H1 (cell line): ENCODE measurements around the gene CAMK2G. TPM values are rescaled to one million over a fixed set of nuclear protein-coding genes. Genes with fewer than 3 reads are reported as not detected.
A peak's percentile ranks its signal among the peaks of the same experiment; 100 is the strongest.

ENCODE experiments used
- CTCF ChIA-PET: fragments of 300-600 bp; sonication (Branson Sonifier 250); formaldehyde crosslinking; loops from one replicate; lab custom pipeline; 2021; ENCODE audit not compliant: partially characterized antibody; lab: Charles Lee
- POLR2A ChIA-PET: fragments of 300-600 bp; sonication (Branson Sonifier 250); formaldehyde crosslinking; loops from one replicate; lab custom pipeline; 2021; ENCODE audit warnings: inconsistent platforms; ENCODE audit not compliant: partially characterized antibody; lab: Charles Lee
- DNase-seq, 2 experiments: peaks; one replicate each; pipeline versions ENCODE4 v3.0.0 to v3.0.0-alpha.2; 2010 to 2022; ENCODE audit warnings: low spot score in 2 of 2, low read depth in 1 of 2, mixed read lengths in 1 of 2
- FAIRE-seq: peaks from 2 replicates; lab custom pipeline; 2011; peaks lifted over from hg19 to GRCh38; lab: Jason Lieb, UNC
- H2AFZ ChIP-seq: 2 replicates; pipeline ENCODE4 v1.8.1; 2012; ENCODE audit warnings: low read length, inconsistent platforms
- H2AK5ac ChIP-seq: 2 replicates; pipeline ENCODE4 v1.6.1; 2013; ENCODE audit warnings: low read depth, low read length
- H2BK120ac ChIP-seq: replicated peaks from 2 replicates; pipeline ENCODE3; 2013; ENCODE audit warnings: low read depth, low read length, inconsistent platforms
- H2BK12ac ChIP-seq: 2 replicates; pipeline ENCODE4 v1.6.1; 2013; ENCODE audit warnings: low read depth, low read length
- H2BK15ac ChIP-seq: 2 replicates; pipeline ENCODE4 v1.6.1; 2013; ENCODE audit warnings: low read length
- H2BK20ac ChIP-seq: 2 replicates; pipeline ENCODE4 v1.6.1; 2013; ENCODE audit warnings: low read length
- H2BK5ac ChIP-seq: 2 replicates; pipeline ENCODE4 v1.6.1; 2013; ENCODE audit warnings: low read depth, low read length
- H3K14ac ChIP-seq: 2 replicates; pipeline ENCODE4 v1.6.1; 2013; ENCODE audit warnings: inconsistent platforms; ENCODE audit not compliant: insufficient read length
- H3K18ac ChIP-seq: 2 replicates; pipeline ENCODE4 v1.6.1; 2013; ENCODE audit warnings: low read length; ENCODE audit errors: extremely low read depth
- H3K23ac ChIP-seq: 2 replicates; pipeline ENCODE4 v1.6.1; 2013; ENCODE audit warnings: inconsistent platforms; ENCODE audit not compliant: insufficient read length
- H3K23me2 ChIP-seq: 2 replicates; pipeline ENCODE4 v1.6.1; 2013; ENCODE audit warnings: low read depth, low read length
- H3K27ac ChIP-seq: 2 replicates; pipeline ENCODE4 v1.6.1; 2011; ENCODE audit warnings: low read depth, low read length, inconsistent platforms
- H3K27me3 ChIP-seq, 4 experiments: replicated peaks in 1 of 4; 1 replicate in 1 of 4; 2 replicates in 3 of 4; pipeline versions ENCODE4 v1.6.1 to v1.8.1; 2011 to 2013; ENCODE audit warnings: low read length in 3 of 4, mild to moderate bottlenecking in 3 of 4, inconsistent platforms in 2 of 4, mixed read lengths in 2 of 4, moderate library complexity in 1 of 4; ENCODE audit not compliant: control insufficient read depth in 3 of 4, insufficient read depth in 3 of 4; ENCODE audit errors: extremely low read depth in 1 of 4
- H3K36me3 ChIP-seq, 4 experiments: 2 replicates each; pipeline versions ENCODE4 v1.6.1 to v1.8.1; 2011 to 2013; ENCODE audit warnings: mild to moderate bottlenecking in 4 of 4, low read length in 3 of 4, moderate library complexity in 2 of 4, control low read depth in 1 of 4, inconsistent platforms in 1 of 4; ENCODE audit not compliant: insufficient read depth in 4 of 4, control insufficient read depth in 2 of 4
- H3K4ac ChIP-seq: replicated peaks from 2 replicates; pipeline ENCODE3; 2013; ENCODE audit warnings: low read length, low read depth, mixed read lengths, inconsistent platforms; ENCODE audit not compliant: insufficient read length
- H3K4me1 ChIP-seq, 4 experiments: replicated peaks in 1 of 4; 1 replicate in 1 of 4; 2 replicates in 3 of 4; pipeline versions ENCODE4 v1.6.1 to v1.8.1; 2011 to 2013; ENCODE audit warnings: low read length in 3 of 4, inconsistent platforms in 2 of 4, mixed read lengths in 1 of 4; ENCODE audit not compliant: insufficient read depth in 4 of 4, control insufficient read depth in 3 of 4
- H3K4me2 ChIP-seq, 2 experiments: 2 replicates each; pipeline versions ENCODE4 v1.6.1 to v1.8.1; 2011 to 2013; ENCODE audit warnings: low read depth in 2 of 2, low read length in 2 of 2, control low read depth in 1 of 2, inconsistent platforms in 1 of 2, mild to moderate bottlenecking in 1 of 2; ENCODE audit not compliant: insufficient read depth in 1 of 2
- H3K4me3 ChIP-seq, 4 experiments: fragments of 200-600, 300-600 bp in 1 of 4; sonication (generic), shearing (Covaris generic), sonication (Bioruptor Twin) in 1 of 4; 2 replicates each; pipeline versions ENCODE4 v1.5.1 to v1.8.1; 2011 to 2016; ENCODE audit warnings: low read length in 4 of 4, low read depth in 3 of 4, control low read depth in 2 of 4, inconsistent platforms in 2 of 4, mild to moderate bottlenecking in 2 of 4, mixed read lengths in 1 of 4, moderate library complexity in 1 of 4; ENCODE audit not compliant: insufficient read depth in 2 of 4; ENCODE audit errors: extremely low read depth in 1 of 4
- H3K56ac ChIP-seq: replicated peaks from 2 replicates; pipeline ENCODE3; 2013; ENCODE audit warnings: low read depth, mild to moderate bottlenecking, mixed read lengths, low read length, inconsistent platforms; ENCODE audit not compliant: insufficient read length
- H3K79me1 ChIP-seq: 2 replicates; pipeline ENCODE4 v1.6.1; 2013; ENCODE audit warnings: low read depth, low read length, control low read depth
- H3K79me2 ChIP-seq, 2 experiments: 2 replicates each; pipeline versions ENCODE4 v1.6.1 to v1.8.1; 2012 to 2013; ENCODE audit warnings: low read length in 2 of 2, mild to moderate bottlenecking in 2 of 2, inconsistent platforms in 1 of 2; ENCODE audit not compliant: insufficient read depth in 2 of 2, control insufficient read depth in 1 of 2
- H3K9ac ChIP-seq, 4 experiments: replicated peaks in 1 of 4; 1 replicate in 1 of 4; 2 replicates in 3 of 4; pipeline versions ENCODE4 v1.6.1 to v1.8.1; 2011 to 2013; ENCODE audit warnings: low read depth in 3 of 4, low read length in 3 of 4, control low read depth in 2 of 4, mild to moderate bottlenecking in 2 of 4, moderate library complexity in 2 of 4, inconsistent platforms in 1 of 4; ENCODE audit errors: extremely low read depth in 1 of 4
- H3K9me3 ChIP-seq, 2 experiments: 2 replicates each; pipeline versions ENCODE4 v1.6.1 to v1.8.1; 2012 to 2013; ENCODE audit warnings: mild to moderate bottlenecking in 2 of 2, moderate library complexity in 2 of 2, control low read depth in 1 of 2, inconsistent platforms in 1 of 2, low read depth in 1 of 2, low read length in 1 of 2, mixed read lengths in 1 of 2; ENCODE audit not compliant: insufficient read depth in 2 of 2
- H4K20me1 ChIP-seq, 2 experiments: replicated peaks in 1 of 2; 2 replicates each; pipeline versions ENCODE3 to v1.8.1; 2011 to 2013; ENCODE audit warnings: inconsistent platforms in 2 of 2, low read length in 2 of 2, mild to moderate bottlenecking in 1 of 2; ENCODE audit not compliant: insufficient read depth in 2 of 2, control insufficient read depth in 1 of 2
- H4K5ac ChIP-seq: 2 replicates; pipeline ENCODE4 v1.6.1; 2013; ENCODE audit warnings: low read length, low read depth, mixed read lengths, inconsistent platforms; ENCODE audit not compliant: insufficient read length
- H4K8ac ChIP-seq: 2 replicates; pipeline ENCODE4 v1.8.0; 2013; ENCODE audit warnings: mild to moderate bottlenecking, moderate library complexity, low read length, inconsistent platforms; ENCODE audit not compliant: insufficient read depth; ENCODE audit errors: extremely low read depth
- H4K91ac ChIP-seq: replicated peaks from 2 replicates; pipeline ENCODE3; 2013; ENCODE audit warnings: low read length, mixed read lengths, inconsistent platforms; ENCODE audit not compliant: insufficient read length
- ASH2L ChIP-seq: fragments of 200-600, 300-600 bp; sonication (generic); IDR thresholded peaks from one replicate; pipeline ENCODE4 v1.7.1; 2017; ENCODE audit warnings: low read length
- FOSL1 ChIP-seq: IDR thresholded peaks from 2 replicates; pipeline ENCODE4 v1.6.1; 2011; ENCODE audit warnings: mild to moderate bottlenecking, low read depth, low read length, moderate library complexity; ENCODE audit not compliant: insufficient read depth
- RAD21 ChIP-seq, 2 experiments: IDR thresholded peaks in 1 of 2; conservative IDR thresholded peaks in 1 of 2; 2 replicates each; pipeline ENCODE4 v1.6.1; 2011; ENCODE audit warnings: low read depth in 2 of 2, low read length in 2 of 2, improper control_type of control experiment in 1 of 2, inconsistent platforms in 1 of 2, mild to moderate bottlenecking in 1 of 2, moderate library complexity in 1 of 2
- SIX5 ChIP-seq: IDR thresholded peaks from 2 replicates; pipeline ENCODE4 v1.6.1; 2011; ENCODE audit warnings: mild to moderate bottlenecking, low read depth, low read length
- TEAD4 ChIP-seq: IDR thresholded peaks from 2 replicates; pipeline ENCODE4 v1.6.1; 2012; ENCODE audit warnings: low read depth, low read length, inconsistent platforms, mixed read lengths
- WGBS, 2 experiments: shearing (Covaris generic) in 1 of 2; methylation state at CpG; one replicate each; pipeline versions ENCODE4 v1.1.6 to v1.1.7; 2013 to 2015; ENCODE audit warnings: low lambda C conversion rate in 2 of 2, mixed read lengths in 2 of 2, inconsistent platforms in 1 of 2, low coverage in 1 of 2, missing lambda C conversion rate in 1 of 2; ENCODE audit not compliant: insufficient replicate concordance in 2 of 2, insufficient coverage in 1 of 2, insufficient read length in 1 of 2; ENCODE audit errors: extremely low coverage in 1 of 2, missing lambda C conversion rate in 1 of 2; 5-methylcytosine and 5-hydroxymethylcytosine counted together
- polyA plus RNA-seq, 7 experiments: library from polyadenylated mRNA; depleted of rRNA in 3 of 7; stranded (reverse) in 5 of 7; unstranded in 2 of 7; fragments of >200 nt in 5 of 7; fragments of 200-250 nt in 2 of 7; gene quantifications; 1 replicate in 5 of 7; 2 replicates in 1 of 7; 4 replicates in 1 of 7; pipeline versions ENCODE4 v1.2.1 to v1.2.3, GENCODE V29; 2011 to 2013; ENCODE audit warnings: missing spikeins in 2 of 7, mixed read lengths in 2 of 7
- total RNA-seq: library from RNA; stranded (reverse); fragmentation: NEBNext Ultra II Directional; extraction: Animal tissue kit (Norgen Biotek cat#: 25700); gene quantifications from 2 replicates; pipeline ENCODE4 v1.2.1, GENCODE V29; 2021
- TF ChIP-seq, protein P1 (sequence below): IDR thresholded peaks from 2 replicates; pipeline ENCODE4 v1.6.1; 2012; ENCODE audit warnings: inconsistent platforms
- TF ChIP-seq, protein P2 (sequence below): IDR thresholded peaks from 2 replicates; pipeline ENCODE4 v1.6.1; 2012; ENCODE audit warnings: low read length, inconsistent platforms
- TF ChIP-seq, protein P3 (sequence below): IDR thresholded peaks from 2 replicates; pipeline ENCODE4 v1.6.1; 2011; ENCODE audit warnings: low read length, improper control_type of control experiment

Gene CAMK2G
- total and polyA plus RNA-seq, 2 of the 8 experiments (the other 6 are each of a cell fraction or from before 2014, with no cell fraction given): 28.9 to 31.7 TPM

DNA sequence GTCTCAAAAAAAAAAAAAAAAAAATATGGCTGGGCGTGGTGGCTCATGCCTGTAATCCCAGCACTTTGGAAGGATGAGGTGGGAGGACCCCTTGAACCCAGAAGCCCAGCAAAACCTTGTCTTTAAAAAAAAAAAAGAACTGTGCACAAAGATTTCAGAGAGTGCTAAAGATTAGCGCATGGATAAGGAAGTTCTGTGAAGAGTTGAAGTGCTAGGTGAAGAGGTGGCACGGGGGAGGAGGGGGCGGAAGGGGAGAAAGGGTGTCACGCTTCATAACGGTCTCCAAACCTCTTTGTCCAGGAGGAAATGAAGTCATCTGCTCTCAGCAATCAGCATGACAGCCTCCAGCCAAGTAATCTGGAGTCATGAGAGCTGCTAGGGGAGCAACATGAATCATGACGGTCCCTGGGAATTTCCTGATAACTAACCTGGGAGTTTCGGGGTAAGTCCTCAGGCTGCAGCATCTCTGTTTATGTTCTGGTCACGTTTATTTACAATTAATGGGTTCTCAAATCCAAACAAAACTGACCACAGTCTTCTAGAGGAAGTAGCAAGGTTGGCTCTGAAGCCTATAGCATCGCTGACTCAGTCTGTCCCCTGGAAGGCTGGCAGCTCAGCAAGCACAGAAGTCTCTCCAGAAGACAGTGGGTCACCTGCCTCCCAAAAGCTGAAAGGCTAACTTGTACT, 34.6 kb upstream of the CAMK2G start:
- Histone ChIP-seq H3K4ac (no peak overlapping the region), H4K91ac (no peak overlapping the region), H3K79me2 (no peaks in the 10 kb centered on the region), H2AFZ (no peak overlapping the region), H2BK20ac (peak overlapping the region; percentile 73; the same call in 1 of the 2 replicates), H3K18ac (no peak overlapping the region; the same call in 1 of the 2 replicates), H4K8ac (no peak overlapping the region), H3K36me3 (no peaks in the 10 kb centered on the region), H4K20me1 (no peaks in the 10 kb centered on the region), H3K23ac (no peak overlapping the region), H2BK5ac (no peak overlapping the region; the same call in 1 of the 2 replicates), H3K79me1 (no peaks in the 10 kb centered on the region; the same call in 1 of the 2 replicates), H3K27ac (no peak overlapping the region), H3K27me3 (peaks cover 3 to 19% (median 12%) of the 10 kb centered on the region in 4 experiments; a peak in 6 of 7 replicates), H2BK12ac (peak overlapping the region; percentile 77; the same call in 1 of the 2 replicates), H3K4me3 (no peak overlapping the region), H2BK15ac (peak overlapping the region; percentile 66; the same call in 1 of the 2 replicates), H3K4me1 (peaks cover 15 to 30% (median 24%) of the 10 kb centered on the region in 4 experiments), H3K14ac (no peak overlapping the region), H3K9ac (no peak overlapping the region), H2AK5ac (peak overlapping the region; percentile 83; the same call in 1 of the 2 replicates), H3K4me2 (peak overlapping the region in 1 of 2 experiments; percentile 92; a peak in 1 of 4 replicates), H3K56ac (no peak overlapping the region), H3K9me3 (no peaks in the 10 kb centered on the region), H3K23me2 (peaks cover 12% of the 10 kb centered on the region; the same call in 1 of the 2 replicates), H4K5ac (no peak overlapping the region), H2BK120ac (no peak overlapping the region)
- POLR2A ChIA-PET: interaction anchor here (0.8 to 4.2 kb wide), 4 partner anchors 10 to 58 kb away, joined by 3 to 23 read pairs (median 4); no protein-coding TSS in a partner anchor
- CTCF ChIA-PET: interaction anchor here (0.7 to 3.5 kb wide), 3 partner anchors 22 to 195 kb away, joined by 3 to 17 read pairs (median 11); no protein-coding TSS in a partner anchor
- DNase-seq (no peak), FAIRE-seq (no peak)
- 71% methylated on average over 8 of the region's 10 CpGs; no CpG with 5 or more reads in 1 of the 2 experiments for WGBS, 2 experiments
- TF ChIP-seq SIX5 (no peak), FOSL1 (no peak), ASH2L (no peak), RAD21 (IDR thresholded peaks at IDR 0.05 in 1 of 2, conservative IDR thresholded peaks at IDR 0.05 in 1 of 2; ENCODE audit: low read depth in 2 of 2, low read length in 2 of 2) (no peak), TEAD4 (no peak)
- TF ChIP-seq, protein P1, sequence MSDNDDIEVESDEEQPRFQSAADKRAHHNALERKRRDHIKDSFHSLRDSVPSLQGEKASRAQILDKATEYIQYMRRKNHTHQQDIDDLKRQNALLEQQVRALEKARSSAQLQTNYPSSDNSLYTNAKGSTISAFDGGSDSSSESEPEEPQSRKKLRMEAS: no peak
- TF ChIP-seq, protein P2, sequence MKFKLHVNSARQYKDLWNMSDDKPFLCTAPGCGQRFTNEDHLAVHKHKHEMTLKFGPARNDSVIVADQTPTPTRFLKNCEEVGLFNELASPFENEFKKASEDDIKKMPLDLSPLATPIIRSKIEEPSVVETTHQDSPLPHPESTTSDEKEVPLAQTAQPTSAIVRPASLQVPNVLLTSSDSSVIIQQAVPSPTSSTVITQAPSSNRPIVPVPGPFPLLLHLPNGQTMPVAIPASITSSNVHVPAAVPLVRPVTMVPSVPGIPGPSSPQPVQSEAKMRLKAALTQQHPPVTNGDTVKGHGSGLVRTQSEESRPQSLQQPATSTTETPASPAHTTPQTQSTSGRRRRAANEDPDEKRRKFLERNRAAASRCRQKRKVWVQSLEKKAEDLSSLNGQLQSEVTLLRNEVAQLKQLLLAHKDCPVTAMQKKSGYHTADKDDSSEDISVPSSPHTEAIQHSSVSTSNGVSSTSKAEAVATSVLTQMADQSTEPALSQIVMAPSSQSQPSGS: no peak
- TF ChIP-seq, protein P3, sequence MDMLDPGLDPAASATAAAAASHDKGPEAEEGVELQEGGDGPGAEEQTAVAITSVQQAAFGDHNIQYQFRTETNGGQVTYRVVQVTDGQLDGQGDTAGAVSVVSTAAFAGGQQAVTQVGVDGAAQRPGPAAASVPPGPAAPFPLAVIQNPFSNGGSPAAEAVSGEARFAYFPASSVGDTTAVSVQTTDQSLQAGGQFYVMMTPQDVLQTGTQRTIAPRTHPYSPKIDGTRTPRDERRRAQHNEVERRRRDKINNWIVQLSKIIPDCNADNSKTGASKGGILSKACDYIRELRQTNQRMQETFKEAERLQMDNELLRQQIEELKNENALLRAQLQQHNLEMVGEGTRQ: no peak
